K562 (cell line): ENCODE measurements around the gene ACTR3. TPM values are rescaled to one million over a fixed set of nuclear protein-coding genes. Genes with fewer than 3 reads are reported as not detected.

Experiments used
- ATAC-seq: fragments of 200-7000 bp; cut with Tn5 transposase; 3 replicates; pipeline ENCODE4 v1.9.1; 2020; ENCODE audit warnings: moderate library complexity
- BruUV-seq: library from RNA; stranded (reverse); fragments of 400-500 nt; replicated peaks from 2 replicates; lab custom pipeline; 2021; lab: Mats Ljungman, UMichigan
- CTCF ChIA-PET: fragments of 300-600 bp; formaldehyde crosslinking; extraction: SDS; loops from one replicate; lab custom pipeline; 2021; ENCODE audit warnings: low intra/inter-chr PET ratio; lab: Yijun Ruan, JAX
- POLR2A ChIA-PET: fragments of 300-600, 350-650 bp; sonication (Branson Sonifier 250); formaldehyde crosslinking; extraction: SDS; loops from one replicate; lab custom pipeline; 2021; ENCODE audit warnings: antibody characterized with exemption, inconsistent platforms; lab: Yijun Ruan, JAX
- DNase-seq, 4 experiments: peaks; one replicate each; pipeline versions ENCODE4 v3.0.0 to v3.0.0-alpha.2; 2011 to 2018; ENCODE audit warnings: low spot score in 3 of 4, mixed read lengths in 3 of 4; ENCODE audit errors: extremely low read depth in 1 of 4
- FAIRE-seq: peaks from 2 replicates; lab custom pipeline; 2011; peaks lifted over from hg19 to GRCh38; lab: Jason Lieb, UNC
- H2AFZ ChIP-seq: 2 replicates; pipeline ENCODE4 v1.6.0; 2011; ENCODE audit warnings: low read depth, low read length, control low read depth, inconsistent platforms
- H3K27ac ChIP-seq: fragments of 200-600 bp; 3 replicates; pipeline ENCODE4 v1.8.0; 2011; ENCODE audit warnings: low read depth, mild to moderate bottlenecking, control low read depth, inconsistent platforms, low read length, moderate library complexity, mixed read lengths; ENCODE audit errors: extremely low read depth
- H3K27me3 ChIP-seq, 2 experiments: fragments of 300-600 bp in 1 of 2; 2 replicates in 1 of 2; 3 replicates in 1 of 2; pipeline versions ENCODE4 v1.6.0 to v1.8.0; 2011; ENCODE audit warnings: inconsistent platforms in 2 of 2, low read length in 2 of 2, mild to moderate bottlenecking in 1 of 2, mixed read lengths in 1 of 2, moderate library complexity in 1 of 2; ENCODE audit not compliant: control insufficient read depth in 2 of 2, insufficient read depth in 2 of 2
- H3K36me3 ChIP-seq: fragments of 300-600 bp; 3 replicates; pipeline ENCODE4 v1.8.0; 2011; ENCODE audit warnings: mild to moderate bottlenecking, low read length, inconsistent platforms; ENCODE audit not compliant: control insufficient read depth, insufficient read depth
- H3K4me1 ChIP-seq, 2 experiments: fragments of 200-600 bp in 1 of 2; replicated peaks in 1 of 2; 2 replicates in 1 of 2; 3 replicates in 1 of 2; pipeline versions ENCODE4 v1.5.1 to v1.8.0; 2011; ENCODE audit warnings: inconsistent platforms in 2 of 2, low read length in 2 of 2, mild to moderate bottlenecking in 1 of 2, mixed read lengths in 1 of 2, moderate library complexity in 1 of 2; ENCODE audit not compliant: control insufficient read depth in 2 of 2, insufficient read depth in 2 of 2
- H3K4me2 ChIP-seq: 2 replicates; pipeline ENCODE4 v1.6.1; 2011; ENCODE audit warnings: low read length, control low read depth, inconsistent platforms, mixed read lengths; ENCODE audit not compliant: insufficient read depth
- H3K4me3 ChIP-seq: fragments of 200-600 bp; sonication (generic), shearing (Covaris generic); 2 replicates; pipeline ENCODE4 v1.5.1; 2016; ENCODE audit warnings: control low read depth, inconsistent platforms
- H3K79me2 ChIP-seq: fragments of 200-600 bp; 3 replicates; pipeline ENCODE4 v1.8.0; 2011; ENCODE audit warnings: low read length, inconsistent platforms; ENCODE audit not compliant: control insufficient read depth, insufficient read depth
- H3K9ac ChIP-seq, 2 experiments: 2 replicates each; pipeline versions ENCODE4 v1.6.0 to v1.6.1; 2011; ENCODE audit warnings: low read depth in 2 of 2, low read length in 2 of 2, control low read depth in 1 of 2, inconsistent platforms in 1 of 2, mild to moderate bottlenecking in 1 of 2, mixed read lengths in 1 of 2; ENCODE audit not compliant: insufficient read depth in 1 of 2
- H3K9me1 ChIP-seq: one replicate; pipeline ENCODE4 v1.6.0; 2011; ENCODE audit warnings: inconsistent platforms, mild to moderate bottlenecking, low read length, moderate library complexity; ENCODE audit not compliant: control insufficient read depth, insufficient read depth
- H3K9me3 ChIP-seq: replicated peaks from 2 replicates; pipeline ENCODE4 v1.5.1; 2011; ENCODE audit warnings: low read depth, low read length, inconsistent platforms; ENCODE audit not compliant: control insufficient read depth, insufficient read depth
- H4K20me1 ChIP-seq: replicated peaks from 2 replicates; pipeline ENCODE4 v1.6.1; 2011; ENCODE audit warnings: low read length, inconsistent platforms, mixed read lengths; ENCODE audit not compliant: control insufficient read depth, insufficient read depth
- FOXK2 ChIP-seq, 2 experiments: fragments of 450-650 bp; IDR thresholded peaks in 1 of 2; conservative IDR thresholded peaks in 1 of 2; 2 replicates each; pipeline ENCODE4 v1.6.1; 2016; ENCODE audit warnings: low read depth in 2 of 2, mild to moderate bottlenecking in 1 of 2
- FOXP1 ChIP-seq: sonication (generic); formaldehyde crosslinking; IDR thresholded peaks from 2 replicates; pipeline ENCODE4 v1.8.0; 2022; ENCODE audit warnings: mild to moderate bottlenecking, missing genetic modification reagents
- MCM2 ChIP-seq: fragments of 450-650 bp; IDR thresholded peaks from 2 replicates; pipeline ENCODE4 v1.6.1; 2017; ENCODE audit warnings: low read depth, mild to moderate bottlenecking
- MLX ChIP-seq, 2 experiments: fragments of 450-650 bp in 1 of 2; sonication (generic) in 1 of 2; formaldehyde crosslinking; conservative IDR thresholded peaks; 2 replicates each; pipeline versions ENCODE4 v1.4.0 to v1.8.1; 2020 to 2022; ENCODE audit warnings: mild to moderate bottlenecking in 1 of 2, missing genetic modification reagents in 1 of 2
- MNT ChIP-seq, 2 experiments: fragments of 450-650 bp; conservative IDR thresholded peaks; 2 replicates each; pipeline ENCODE4 v1.6.1; 2017; ENCODE audit warnings: mild to moderate bottlenecking in 2 of 2, moderate library complexity in 2 of 2
- RAD51 ChIP-seq: fragments of 450-650 bp; IDR thresholded peaks from 2 replicates; pipeline ENCODE4 v1.7.1; 2016; ENCODE audit warnings: low read depth, mild to moderate bottlenecking, borderline replicate concordance
- ZNF143 ChIP-seq: sonication (generic); formaldehyde crosslinking; IDR thresholded peaks from 2 replicates; pipeline ENCODE4 v1.9.0; 2022; ENCODE audit warnings: mild to moderate bottlenecking, missing genetic modification reagents
- WGBS: fragments of 100-300 bp; shearing (Covaris generic); methylation state at CpG from one replicate; pipeline ENCODE4 v1.1.6; 2016; ENCODE audit warnings: low coverage, mixed read lengths; ENCODE audit not compliant: insufficient coverage; ENCODE audit errors: missing lambda C conversion rate; 5-methylcytosine and 5-hydroxymethylcytosine counted together
- in situ Hi-C: fragments of 300-500 bp; cut with MboI; formaldehyde crosslinking; loops from 4 replicates; pipeline ENCODE4 v1.15.0; 2018; ENCODE audit warnings: inconsistent platforms, mixed read lengths
- intact Hi-C: fragments of 100-400 bp; cut with micrococcal nuclease; formaldehyde crosslinking; loops from 2 replicates; pipeline ENCODE4 v1.14.2; 2022
- polyA plus RNA-seq, 8 experiments: library from polyadenylated mRNA; depleted of rRNA in 4 of 8; stranded (reverse) in 5 of 8; unstranded in 3 of 8; fragments of >200 nt; fragmentation: Nextera tagmentation in 2 of 8; fragmentation: Illumina TruSeq in 1 of 8; extraction: Ambion mirVana in 2 of 8; extraction: Trizol in 1 of 8; gene quantifications; 2 replicates each; pipeline versions ENCODE4 v1.2.1 to v1.2.3, GENCODE V29; 2011 to 2014; ENCODE audit warnings: inconsistent platforms in 1 of 8, missing spikeins in 1 of 8
- total RNA-seq, 7 experiments: library from RNA; depleted of rRNA in 6 of 7; stranded (reverse); fragments of >200 nt in 6 of 7; fragmentation: Illumina TruSeq in 2 of 7; extraction: Trizol in 2 of 7; gene quantifications; 2 replicates each; pipeline versions ENCODE4 v1.2.1 to v1.2.3, GENCODE V29; 2011 to 2021; ENCODE audit warnings: low replicate concordance in 1 of 7

The ACTR3 gene
- total and polyA plus RNA-seq, 9 of the 15 experiments (the other 6 are each of a cell fraction or from before 2014, with no cell fraction given) = 49.0 to 354 (median 249) TPM

GRCh38 chr2:113861740-113862139 is 28.1 kb upstream of the ACTR3 start:
- ATAC-seq (no peak), DNase-seq (no peak), FAIRE-seq (no peak)
- H3K36me3 ChIP-seq = no peaks in the 10 kb centered on the region
- ChIA-PET CTCF (no interaction called here), POLR2A (no interaction called here)
- H3K9me3 ChIP-seq = no peaks in the 10 kb centered on the region
- peaks cover 0 to 13% of the 10 kb centered on the region in 2 experiments; a peak in 4 of 5 replicates for H3K4me1 ChIP-seq
- WGBS = 50% methylated on average over 7 of the region's 7 CpGs
- no peaks in the 10 kb centered on the region for H3K79me2 ChIP-seq
- no peaks in the 10 kb centered on the region for H3K9me1 ChIP-seq
- no peak overlapping the region for H2AFZ ChIP-seq
- no peaks in the 10 kb centered on the region for H3K27me3 ChIP-seq
- no peak overlapping the region for H3K9ac ChIP-seq
- H4K20me1 ChIP-seq = no peaks in the 10 kb centered on the region
- no peak overlapping the region for H3K4me2 ChIP-seq
- intact Hi-C loops = no loop called here
- in situ Hi-C loops = no loop called here
- TF ChIP-seq RAD51 (no peak), FOXP1 (CRISPR knock-in tag) (no peak), MNT (conservative IDR thresholded peaks at IDR 0.05) (no peak), FOXK2 (conservative IDR thresholded peaks at IDR 0.05 in 1 of 2, IDR thresholded peaks at IDR 0.05 in 1 of 2; ENCODE audit: low read depth in 2 of 2) (no peak), MCM2 (no peak), ZNF143 (CRISPR knock-in tag) (no peak), MLX (CRISPR knock-in tag; conservative IDR thresholded peaks at IDR 0.05) (no peak)
- no TSS peak for BruUV-seq
- H3K27ac ChIP-seq = no peak overlapping the region
- no peak overlapping the region for H3K4me3 ChIP-seq
